ENCODE measurements around the gene DUS2. TPM values are rescaled to one million over a fixed set of nuclear protein-coding genes. Genes with fewer than 3 reads are reported as not detected.
"Not testable (repeated sequence)": the region's sequence is repeated elsewhere in the genome, so short reads cannot be mapped to it uniquely, and the experiment has no call there.

Gene DUS2
- polyA plus RNA-seq, 1 experiment = 14.1 TPM

- no peak for TF ChIP-seq CTCF (IDR thresholded peaks at IDR 0.05; ENCODE audit: low read depth, low read length)
- POLR2A ChIA-PET = no interaction called here
- CTCF ChIA-PET = interaction anchor here (1.0 kb wide), 1 partner anchor 17 kb away, joined by 4 read pairs; no protein-coding TSS in a partner anchor
- Histone ChIP-seq H3K27ac (ENCODE audit: low read depth, low read length) (no peak overlapping the region), H3K9me3 (ENCODE audit: control insufficient read depth, insufficient read depth, low read length) (peaks cover 7% of the 10 kb centered on the region; the same call in 1 of the 2 replicates), H3K27me3 (ENCODE audit: control insufficient read depth, insufficient read depth, low read length) (no peaks in the 10 kb centered on the region), H3K4me3 (ENCODE audit: low read depth, low read length) (no peak overlapping the region)
- no peak for DNase-seq (ENCODE audit: low read depth, low spot score)
These were observed 88.3 kb downstream of the DUS2 start for GRCh38 chr16:68111379-68111778.

GRCh38 chr16:68113059-68113761, 90.1 kb downstream of the DUS2 start:
- H3K4me3 ChIP-seq (ENCODE audit: low read depth, low read length) = no peak overlapping the region
- no peaks in the 10 kb centered on the region for H3K27me3 ChIP-seq (ENCODE audit: control insufficient read depth, insufficient read depth, low read length)
- no peak overlapping the region for H3K27ac ChIP-seq (ENCODE audit: low read depth, low read length)
- CTCF ChIA-PET = interaction anchor here (0.6 to 2.7 kb wide), 3 partner anchors 19 to 529 kb away, joined by 5 to 6 read pairs (median 5); no protein-coding TSS in a partner anchor
- H3K9me3 ChIP-seq (ENCODE audit: control insufficient read depth, insufficient read depth, low read length) = peaks cover 7% of the 10 kb centered on the region; the same call in 1 of the 2 replicates
- POLR2A ChIA-PET = no interaction called here
- DNase-seq (ENCODE audit: low read depth, low spot score) = no peak
- no peak for TF ChIP-seq CTCF (IDR thresholded peaks at IDR 0.05; ENCODE audit: low read depth, low read length)

GRCh38 chr16:68113765-68114240, 90.7 kb downstream of the DUS2 start:
- TF ChIP-seq CTCF (IDR thresholded peaks at IDR 0.05; ENCODE audit: low read depth, low read length) = no peak
- CTCF ChIA-PET = interaction anchor here (2.7 kb wide), 1 partner anchor 20 kb away, joined by 5 read pairs; no protein-coding TSS in a partner anchor
- Histone ChIP-seq H3K9me3 (ENCODE audit: control insufficient read depth, insufficient read depth, low read length) (peaks cover 7% of the 10 kb centered on the region; the same call in 1 of the 2 replicates), H3K4me3 (ENCODE audit: low read depth, low read length) (no peak overlapping the region), H3K27me3 (ENCODE audit: control insufficient read depth, insufficient read depth, low read length) (no peaks in the 10 kb centered on the region), H3K27ac (ENCODE audit: low read depth, low read length) (no peak overlapping the region)
- POLR2A ChIA-PET = no interaction called here
- no peak for DNase-seq (ENCODE audit: low read depth, low spot score)

- POLR2A ChIA-PET; H3K9me3 ChIP-seq (ENCODE audit: control insufficient read depth, insufficient read depth, low read length); H3K4me3 ChIP-seq (ENCODE audit: low read depth, low read length); DNase-seq (ENCODE audit: low read depth, low spot score); H3K27ac ChIP-seq (ENCODE audit: low read depth, low read length); H3K27me3 ChIP-seq (ENCODE audit: control insufficient read depth, insufficient read depth, low read length): not testable (repeated sequence)
- CTCF ChIA-PET = interaction anchor here (0.7 to 2.7 kb wide), 2 partner anchors 18 to 21 kb away, joined by 3 to 5 read pairs; no protein-coding TSS in a partner anchor
These were observed 91.9 kb downstream of the DUS2 start for GRCh38 chr16:68114939-68115338.

DNA sequence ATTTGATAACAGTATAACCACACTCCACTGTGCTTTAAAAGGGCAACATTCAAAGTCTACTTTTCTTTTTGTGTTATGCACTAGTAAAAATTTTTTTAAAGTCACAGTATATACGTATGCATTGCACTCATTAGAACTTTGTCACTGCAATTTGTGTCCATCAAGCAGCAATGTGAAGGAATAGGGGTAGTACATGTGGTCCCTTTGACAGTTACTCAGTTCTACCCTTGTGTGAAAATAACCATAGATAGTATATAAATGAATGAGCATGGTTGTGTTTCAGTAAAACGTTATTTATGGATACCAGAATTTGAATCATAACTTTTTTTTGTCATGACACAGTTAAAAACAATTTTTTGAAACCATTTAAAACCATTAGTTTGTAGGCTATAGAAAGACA, 92.8 kb downstream of the DUS2 start:
- DNase-seq (ENCODE audit: low read depth, low spot score) = no peak
- ChIA-PET CTCF (interaction anchor here (0.7 to 1.0 kb wide), 2 partner anchors 35 to 103 kb away, joined by 3 to 5 read pairs; no protein-coding TSS in a partner anchor), POLR2A (no interaction called here)
- no peak overlapping the region for H3K4me3 ChIP-seq (ENCODE audit: low read depth, low read length)
- no peak overlapping the region for H3K27ac ChIP-seq (ENCODE audit: low read depth, low read length)
- H3K27me3 ChIP-seq (ENCODE audit: control insufficient read depth, insufficient read depth, low read length) = no peaks in the 10 kb centered on the region
- 0 out of 2 replicates have a peak, but pooled peaks cover 3% of the 10 kb centered on the region for H3K9me3 ChIP-seq (ENCODE audit: control insufficient read depth, insufficient read depth, low read length)
- no peak for TF ChIP-seq CTCF (IDR thresholded peaks at IDR 0.05; ENCODE audit: low read depth, low read length)

All from AG04450 (cell line).